HL-60 (cell line): Measurements from ENCODE around the gene DIAPH1.

ENCODE experiments used
- CTCF ChIP-seq: IDR thresholded peaks from one replicate; pipeline ENCODE4 v1.5.1; 2011; ENCODE audit warnings: low read length, control low read depth, inconsistent platforms; ENCODE audit not compliant: insufficient read depth
- REST ChIP-seq: IDR thresholded peaks from 2 replicates; pipeline ENCODE4 v1.6.1; 2012; ENCODE audit warnings: low read depth; ENCODE audit not compliant: insufficient replicate concordance

- TF ChIP-seq REST = no peak
- no peak for TF ChIP-seq CTCF
Measured at GRCh38 chr5:141647242-141647641, 28.4 kb upstream of the DIAPH1 start.
